Loucy (cell line): ENCODE data around the gene MID1IP1.

Source experiments
- EZH2phosphoT487 ChIP-seq: fragments of 200-600 bp; IDR thresholded peaks from 2 replicates; pipeline ENCODE4 v1.6.1; 2018; ENCODE audit warnings: antibody characterized with exemption, mild to moderate bottlenecking, moderate library complexity, borderline replicate concordance
- TF ChIP-seq, protein P1 (sequence below): fragments of 200-600 bp; sonication (generic); conservative IDR thresholded peaks from 2 replicates; pipeline ENCODE4 v1.5.1; 2014; ENCODE audit warnings: mild to moderate bottlenecking, antibody characterized with exemption, low read length

DNA sequence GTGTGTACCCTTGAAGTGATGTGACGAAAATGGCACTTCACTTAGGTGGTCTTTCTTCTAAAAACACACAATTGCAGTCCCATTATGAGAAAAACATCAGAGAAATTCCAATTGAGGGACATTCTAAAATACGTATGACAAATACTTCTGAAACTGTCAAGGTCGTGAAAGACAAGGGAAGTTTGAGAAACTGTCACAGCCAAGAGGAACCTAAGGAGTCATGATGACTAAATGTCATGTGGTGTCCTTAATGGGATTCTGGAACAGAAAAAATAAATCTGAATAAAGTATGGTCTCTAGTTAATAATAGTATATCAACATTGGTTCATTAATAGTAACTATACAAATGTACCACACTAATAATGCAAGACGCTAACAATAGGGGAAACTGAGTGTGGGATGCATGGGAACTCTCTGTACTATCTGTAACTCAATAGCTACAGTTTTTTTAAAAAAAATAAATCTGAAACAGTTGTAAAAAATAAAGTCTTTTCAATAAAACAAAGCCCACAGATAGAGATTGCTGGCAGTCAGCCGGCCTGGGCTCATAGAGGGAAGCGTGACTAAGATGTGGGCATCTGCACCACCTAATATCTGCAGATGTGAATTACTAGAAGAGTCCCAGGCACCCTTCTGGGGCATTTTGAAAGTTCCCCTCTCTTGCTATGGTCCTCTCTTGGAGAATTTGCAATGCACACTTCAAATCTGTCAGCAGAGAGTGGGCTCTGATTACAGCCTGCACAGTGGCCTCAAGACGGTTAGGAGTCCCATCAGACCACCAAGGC lies 47.6 kb downstream of the MID1IP1 start:
- TF ChIP-seq EZH2phosphoT487, result no peak
- TF ChIP-seq, protein P1, sequence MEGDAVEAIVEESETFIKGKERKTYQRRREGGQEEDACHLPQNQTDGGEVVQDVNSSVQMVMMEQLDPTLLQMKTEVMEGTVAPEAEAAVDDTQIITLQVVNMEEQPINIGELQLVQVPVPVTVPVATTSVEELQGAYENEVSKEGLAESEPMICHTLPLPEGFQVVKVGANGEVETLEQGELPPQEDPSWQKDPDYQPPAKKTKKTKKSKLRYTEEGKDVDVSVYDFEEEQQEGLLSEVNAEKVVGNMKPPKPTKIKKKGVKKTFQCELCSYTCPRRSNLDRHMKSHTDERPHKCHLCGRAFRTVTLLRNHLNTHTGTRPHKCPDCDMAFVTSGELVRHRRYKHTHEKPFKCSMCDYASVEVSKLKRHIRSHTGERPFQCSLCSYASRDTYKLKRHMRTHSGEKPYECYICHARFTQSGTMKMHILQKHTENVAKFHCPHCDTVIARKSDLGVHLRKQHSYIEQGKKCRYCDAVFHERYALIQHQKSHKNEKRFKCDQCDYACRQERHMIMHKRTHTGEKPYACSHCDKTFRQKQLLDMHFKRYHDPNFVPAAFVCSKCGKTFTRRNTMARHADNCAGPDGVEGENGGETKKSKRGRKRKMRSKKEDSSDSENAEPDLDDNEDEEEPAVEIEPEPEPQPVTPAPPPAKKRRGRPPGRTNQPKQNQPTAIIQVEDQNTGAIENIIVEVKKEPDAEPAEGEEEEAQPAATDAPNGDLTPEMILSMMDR, result no peak
